OCI-LY7 (cell line): ENCODE results near the gene KLC3.

Experiments
- CTCF ChIP-seq: fragments of 200-600 bp; sonication (generic); conservative IDR thresholded peaks from 2 replicates; pipeline ENCODE4 v1.5.1; 2014; ENCODE audit warnings: mild to moderate bottlenecking, antibody characterized with exemption, low read length, moderate library complexity, mixed read lengths
- EZH2phosphoT487 ChIP-seq: fragments of 200-600 bp; sonication (generic); IDR thresholded peaks from 2 replicates; pipeline ENCODE4 v1.6.1; 2018; ENCODE audit warnings: low read depth, borderline replicate concordance, mild to moderate bottlenecking, mixed run types, antibody characterized with exemption, low read length, moderate library complexity, mixed read lengths

- no peak for TF ChIP-seq CTCF
- TF ChIP-seq EZH2phosphoT487: no peak
Observed at GRCh38 chr19:45340899-45341453, 426 bp downstream of the KLC3 start.
